Astrocyte of the cerebellum (primary cell): ENCODE measurements around the gene SPECC1.

Source experiments
- DNase-seq: peaks from one replicate; pipeline ENCODE4 v3.0.0-alpha.2; 2011; ENCODE audit warnings: low read depth
- H3K4me3 ChIP-seq: 2 replicates; pipeline ENCODE4 v1.5.1; 2011; ENCODE audit warnings: mild to moderate bottlenecking, low read depth, low read length, moderate library complexity
- CTCF ChIP-seq: IDR thresholded peaks from 2 replicates; pipeline ENCODE4 v1.5.1; 2012; ENCODE audit warnings: low read length, low read depth, moderate library complexity, mild to moderate bottlenecking; ENCODE audit errors: missing control alignments
- in situ Hi-C: cut with HindIII; loops from 2 replicates; pipeline ENCODE4 v1.10.0; 2017; ENCODE audit warnings: low sequenced_read_pairs

Gene SPECC1

DNA sequence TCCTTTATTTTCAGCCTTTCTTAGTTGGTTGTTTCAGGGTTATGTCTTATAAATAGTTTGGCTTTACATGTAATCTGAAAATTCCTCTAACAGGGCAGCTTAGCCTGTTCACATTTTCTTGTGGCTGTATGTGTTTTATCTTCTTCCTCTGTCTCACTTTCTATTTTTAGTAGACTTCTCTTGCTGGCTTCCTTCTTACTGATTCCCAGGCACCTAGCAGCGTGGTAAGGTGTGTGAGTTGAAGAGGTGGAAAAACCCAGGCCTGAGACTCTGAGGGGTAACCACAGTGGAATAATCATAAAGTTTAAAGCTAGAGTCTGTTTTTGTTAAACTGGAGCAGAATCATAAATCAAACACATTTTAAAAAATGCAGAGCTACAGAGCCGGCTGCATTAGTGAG is 267.3 kb downstream of the SPECC1 start:
- no peak overlapping the region for H3K4me3 ChIP-seq
- DNase-seq = no peak
- in situ Hi-C loops = no loop called here
- no peak for TF ChIP-seq CTCF

DNA sequence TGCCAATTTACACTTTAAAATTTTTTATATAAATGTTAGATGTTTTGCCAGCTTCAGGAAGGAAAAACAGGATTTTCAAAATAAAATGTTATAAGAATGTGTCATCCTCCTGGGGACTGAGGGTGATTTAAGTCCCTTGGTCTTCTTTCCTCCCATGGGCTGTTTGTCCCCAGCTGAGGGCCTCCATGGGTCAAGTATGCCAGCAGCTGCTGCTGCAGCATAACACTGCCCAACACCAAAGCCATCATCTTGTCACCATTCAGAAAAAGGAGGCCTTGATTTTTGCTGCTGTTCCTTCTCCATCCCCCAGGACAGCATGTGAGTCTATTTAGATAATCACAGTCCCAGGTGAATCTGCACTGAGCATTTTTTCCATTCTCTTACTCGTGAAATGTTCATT is 269.6 kb downstream of the SPECC1 start:
- in situ Hi-C loops = no loop called here
- DNase-seq = no peak
- no peak for TF ChIP-seq CTCF
- H3K4me3 ChIP-seq = no peak overlapping the region

- no peak overlapping the region for H3K4me3 ChIP-seq
- no peak for DNase-seq
- in situ Hi-C loops = no loop called here
- TF ChIP-seq CTCF = no peak
Measured at GRCh38 chr17:20279631-20280030, 270.5 kb downstream of the SPECC1 start.

GRCh38 chr17:20280051-20280450 is 270.9 kb downstream of the SPECC1 start:
- TF ChIP-seq CTCF = no peak
- DNase-seq = no peak
- in situ Hi-C loops = no loop called here
- no peak overlapping the region for H3K4me3 ChIP-seq

GRCh38 chr17:20280851-20281250 is 271.7 kb downstream of the SPECC1 start:
- no peak overlapping the region for H3K4me3 ChIP-seq
- in situ Hi-C loops = no loop called here
- no peak for TF ChIP-seq CTCF
- DNase-seq = no peak

DNA sequence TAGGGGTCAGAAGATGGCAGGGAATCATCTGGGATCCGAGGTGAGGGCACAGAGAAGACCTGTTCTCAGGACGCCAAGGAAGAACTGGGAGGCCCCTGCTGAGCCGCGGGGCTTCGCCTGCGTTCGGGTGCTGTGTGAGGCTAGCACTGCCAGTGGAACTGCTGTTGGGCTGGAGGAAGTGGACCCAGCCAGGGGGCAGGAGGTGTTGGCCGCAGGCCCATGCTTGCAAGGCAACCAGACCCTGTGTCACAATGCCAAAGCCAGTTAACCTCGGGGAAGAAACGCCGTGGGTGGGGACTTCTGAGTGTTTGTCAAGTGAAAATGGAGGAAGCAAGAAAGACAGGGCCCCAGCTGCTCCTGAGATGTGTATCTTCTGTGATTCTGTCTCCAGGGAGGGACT is 272.7 kb downstream of the SPECC1 start:
- no peak overlapping the region for H3K4me3 ChIP-seq
- peak; percentile 23 for DNase-seq
- in situ Hi-C loops = no loop called here
- no peak for TF ChIP-seq CTCF

DNA sequence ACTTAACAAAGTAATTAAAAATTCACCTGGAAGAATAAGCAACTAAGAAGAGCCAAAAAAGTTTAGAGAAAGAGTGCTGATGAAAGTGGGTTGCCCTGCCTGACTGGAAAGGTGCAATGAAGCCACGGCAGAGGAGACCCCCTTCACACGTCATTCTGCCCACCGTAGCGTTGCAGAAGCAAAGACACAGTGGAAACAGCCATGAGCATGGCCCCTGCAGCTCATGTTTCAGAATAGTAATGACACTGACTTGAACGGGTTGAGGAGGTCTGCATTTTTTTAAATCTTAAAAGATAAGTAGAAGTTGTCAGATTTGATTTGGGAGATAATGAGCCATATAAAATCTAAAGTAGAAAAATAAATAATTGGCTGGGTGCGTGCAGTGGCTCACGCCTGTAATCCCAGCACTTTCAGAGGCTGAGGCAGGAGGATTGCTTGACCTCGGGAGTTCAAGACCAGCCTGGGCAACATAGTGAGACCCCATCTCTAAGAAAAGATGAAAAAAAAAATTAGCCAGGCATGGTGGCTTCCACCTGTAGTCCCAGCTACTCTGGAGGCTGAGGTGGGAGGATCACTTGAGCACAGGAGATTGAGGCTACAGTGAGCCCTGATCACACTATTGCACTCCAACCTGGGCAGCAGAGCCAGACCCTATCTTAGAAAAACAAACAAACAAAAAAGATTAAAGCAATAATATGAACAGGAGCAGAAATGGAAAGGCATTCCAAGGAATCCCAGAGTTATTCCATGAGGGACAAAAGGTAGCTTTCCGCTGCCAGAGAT is 273.6 kb downstream of the SPECC1 start:
- no peak overlapping the region for H3K4me3 ChIP-seq
- no peak for TF ChIP-seq CTCF
- no peak for DNase-seq
- in situ Hi-C loops = no loop called here
